A204.1 (cell line): ENCODE measurements around the gene RAB44.

Experiments
- FAIRE-seq: peaks from 2 replicates; lab custom pipeline; 2012; peaks lifted over from hg19 to GRCh38; lab: Jason Lieb, UNC

The RAB44 gene

DNA sequence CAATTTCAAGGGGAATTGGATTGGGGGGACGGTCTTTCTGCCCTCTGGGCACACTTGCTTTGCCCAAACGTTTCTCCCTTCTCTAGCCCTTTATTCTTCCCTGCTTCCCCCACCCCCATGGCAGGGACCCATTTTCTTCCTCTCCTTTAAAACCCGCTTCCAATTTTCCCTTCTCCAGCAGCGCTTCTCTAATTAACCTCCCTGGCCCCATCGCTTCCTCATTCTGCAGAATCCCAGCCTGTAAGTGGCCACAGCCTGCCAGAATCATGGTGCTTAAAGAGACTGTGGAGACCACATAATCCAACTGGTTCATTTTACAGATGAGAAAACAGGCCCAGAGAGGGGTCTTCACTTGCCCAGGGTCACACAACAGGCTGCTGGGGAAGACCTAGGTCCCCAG is 80.2 kb downstream of the RAB44 start:
- FAIRE-seq: no peak

DNA sequence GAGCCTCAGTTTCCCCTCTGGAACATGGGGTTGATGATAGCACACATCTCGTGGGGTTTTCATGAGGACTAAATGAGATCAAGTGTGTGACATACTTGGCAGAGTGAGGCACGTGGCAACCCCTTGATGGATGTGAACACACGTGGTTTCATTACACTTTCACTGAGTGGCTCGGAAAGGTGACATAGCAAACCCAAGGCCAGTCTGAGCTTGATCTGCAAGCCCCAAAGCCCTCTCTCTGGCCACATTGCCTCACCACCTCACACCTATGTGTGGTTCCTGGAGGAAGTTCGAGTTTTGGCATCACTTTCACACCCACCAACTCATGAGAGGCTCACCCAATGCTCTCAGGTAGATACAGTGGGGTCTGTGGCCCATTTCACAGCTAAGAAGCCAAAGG is 81.6 kb downstream of the RAB44 start:
- FAIRE-seq: no peak

DNA sequence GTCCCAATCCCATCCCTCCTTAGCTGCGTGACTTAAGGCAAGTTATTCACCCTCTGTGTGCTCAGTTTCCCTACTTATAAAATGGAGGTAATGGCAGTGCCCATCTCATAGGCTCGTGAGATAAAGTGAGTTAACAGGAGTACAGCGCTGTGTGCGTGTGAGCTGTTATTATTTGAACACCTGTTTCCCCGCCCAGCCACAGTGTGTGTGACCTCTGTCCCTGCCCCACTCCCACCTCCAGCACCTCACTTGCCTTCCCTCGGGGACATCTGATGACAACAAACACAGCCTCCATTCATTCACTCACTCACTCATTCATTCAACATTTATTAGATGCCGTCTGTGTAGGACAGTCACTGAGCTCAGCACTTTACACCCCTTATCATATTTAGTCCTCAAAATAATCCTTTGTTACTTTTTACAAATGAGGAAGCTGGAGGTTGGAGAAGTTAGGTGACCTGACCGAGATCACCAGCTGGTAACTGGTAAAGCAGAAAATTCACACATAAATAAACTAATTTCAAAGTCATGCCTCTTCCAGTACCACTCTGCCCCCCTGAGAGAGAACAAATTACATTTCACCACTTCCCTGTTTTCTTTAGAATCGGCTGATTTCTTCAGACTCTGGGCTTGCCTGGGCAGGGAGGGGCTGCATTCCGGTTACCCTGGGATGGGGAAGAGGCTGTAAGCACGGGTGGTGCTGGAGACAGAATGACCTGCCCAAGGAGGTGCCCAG is 83.0 kb downstream of the RAB44 start:
- FAIRE-seq: no peak

DNA sequence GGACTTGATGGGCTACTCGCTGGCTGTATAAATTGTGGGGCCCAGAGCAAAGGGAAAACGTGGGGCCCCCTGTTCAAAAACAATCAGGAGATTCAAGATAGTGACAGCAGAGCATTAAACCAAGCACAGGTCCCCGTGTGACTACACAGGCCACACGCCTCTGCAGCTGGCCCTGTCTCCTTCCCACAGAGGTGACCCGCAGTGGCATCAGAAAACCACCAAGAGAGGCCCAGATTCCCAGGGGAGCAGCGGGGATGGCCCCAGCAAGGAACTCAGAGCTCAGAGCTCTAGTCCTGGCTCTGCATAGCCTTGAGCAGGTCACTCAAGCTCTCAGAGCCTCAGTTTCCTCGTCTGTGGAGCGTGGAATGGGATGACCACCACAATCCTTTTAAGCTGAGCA is 84.0 kb downstream of the RAB44 start:
- FAIRE-seq: no peak
